ENCODE results near the gene RNF144A.

- no peak for TF ChIP-seq CTCF (conservative IDR thresholded peaks at IDR 0.05; ENCODE audit: low read length)
- no peak for TF ChIP-seq EZH2phosphoT487 (IDR thresholded peaks at IDR 0.05; ENCODE audit: borderline replicate concordance)
Measured at GRCh38 chr2:7070483-7070882, 153.3 kb downstream of the RNF144A start.
